ENCODE measurements around the gene TMEM91. TPM values are rescaled to one million over a fixed set of nuclear protein-coding genes. Genes with fewer than 3 reads are reported as not detected.

TMEM91 gene
- total RNA-seq, 1 donor from 2014 or later = 14.2 TPM

DNA sequence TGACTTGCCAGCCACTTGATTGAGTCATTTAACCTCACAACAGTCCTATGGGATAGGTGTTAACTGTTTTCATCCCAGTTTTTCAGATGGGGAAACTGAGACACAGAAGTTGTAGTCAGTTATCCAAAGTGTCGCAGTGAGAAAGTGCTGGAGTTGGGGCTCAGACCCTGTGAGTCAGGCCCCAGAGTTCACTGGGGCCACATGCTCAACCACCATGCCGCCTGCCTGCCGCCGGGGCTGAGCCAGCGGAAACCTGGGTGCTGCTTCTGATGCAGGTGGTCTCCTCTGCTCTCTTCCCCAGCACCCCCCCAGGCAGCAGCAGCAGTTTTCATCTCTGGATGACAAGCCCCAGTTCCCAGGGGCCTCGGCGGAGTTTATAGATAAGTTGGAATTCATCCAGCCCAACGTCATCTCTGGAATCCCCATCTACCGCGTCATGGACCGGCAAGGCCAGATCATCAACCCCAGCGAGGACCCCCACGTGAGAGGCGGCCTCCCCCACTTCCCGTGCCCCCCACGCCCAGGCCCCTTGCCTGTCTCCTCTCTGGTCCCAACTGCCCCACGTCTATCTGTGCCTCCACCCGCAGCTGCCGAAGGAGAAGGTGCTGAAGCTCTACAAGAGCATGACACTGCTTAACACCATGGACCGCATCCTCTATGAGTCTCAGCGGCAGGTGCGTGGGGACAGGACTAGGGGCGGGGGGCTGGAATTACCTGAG lies 34.2 kb downstream of the TMEM91 start:
- no peak for DNase-seq (ENCODE audit: low spot score in 2 of 2)
- peaks cover 42 to 45% of the 10 kb centered on the region in 2 donors for H3K36me3 ChIP-seq
- TF ChIP-seq, protein P1, sequence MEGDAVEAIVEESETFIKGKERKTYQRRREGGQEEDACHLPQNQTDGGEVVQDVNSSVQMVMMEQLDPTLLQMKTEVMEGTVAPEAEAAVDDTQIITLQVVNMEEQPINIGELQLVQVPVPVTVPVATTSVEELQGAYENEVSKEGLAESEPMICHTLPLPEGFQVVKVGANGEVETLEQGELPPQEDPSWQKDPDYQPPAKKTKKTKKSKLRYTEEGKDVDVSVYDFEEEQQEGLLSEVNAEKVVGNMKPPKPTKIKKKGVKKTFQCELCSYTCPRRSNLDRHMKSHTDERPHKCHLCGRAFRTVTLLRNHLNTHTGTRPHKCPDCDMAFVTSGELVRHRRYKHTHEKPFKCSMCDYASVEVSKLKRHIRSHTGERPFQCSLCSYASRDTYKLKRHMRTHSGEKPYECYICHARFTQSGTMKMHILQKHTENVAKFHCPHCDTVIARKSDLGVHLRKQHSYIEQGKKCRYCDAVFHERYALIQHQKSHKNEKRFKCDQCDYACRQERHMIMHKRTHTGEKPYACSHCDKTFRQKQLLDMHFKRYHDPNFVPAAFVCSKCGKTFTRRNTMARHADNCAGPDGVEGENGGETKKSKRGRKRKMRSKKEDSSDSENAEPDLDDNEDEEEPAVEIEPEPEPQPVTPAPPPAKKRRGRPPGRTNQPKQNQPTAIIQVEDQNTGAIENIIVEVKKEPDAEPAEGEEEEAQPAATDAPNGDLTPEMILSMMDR (IDR thresholded peaks at IDR 0.05) = no peak
- peaks cover 0 to 6% of the 10 kb centered on the region in 2 donors for H3K4me1 ChIP-seq
- no peaks in the 10 kb centered on the region for H3K9me3 ChIP-seq
- no peak overlapping the region for H3K4me3 ChIP-seq
- peak overlapping the region in 1 of 2 donors; percentile 3 for H3K27ac ChIP-seq
- H3K27me3 ChIP-seq = no peaks in the 10 kb centered on the region
- intact Hi-C loops (cut with DNase I) = no loop called here

DNA sequence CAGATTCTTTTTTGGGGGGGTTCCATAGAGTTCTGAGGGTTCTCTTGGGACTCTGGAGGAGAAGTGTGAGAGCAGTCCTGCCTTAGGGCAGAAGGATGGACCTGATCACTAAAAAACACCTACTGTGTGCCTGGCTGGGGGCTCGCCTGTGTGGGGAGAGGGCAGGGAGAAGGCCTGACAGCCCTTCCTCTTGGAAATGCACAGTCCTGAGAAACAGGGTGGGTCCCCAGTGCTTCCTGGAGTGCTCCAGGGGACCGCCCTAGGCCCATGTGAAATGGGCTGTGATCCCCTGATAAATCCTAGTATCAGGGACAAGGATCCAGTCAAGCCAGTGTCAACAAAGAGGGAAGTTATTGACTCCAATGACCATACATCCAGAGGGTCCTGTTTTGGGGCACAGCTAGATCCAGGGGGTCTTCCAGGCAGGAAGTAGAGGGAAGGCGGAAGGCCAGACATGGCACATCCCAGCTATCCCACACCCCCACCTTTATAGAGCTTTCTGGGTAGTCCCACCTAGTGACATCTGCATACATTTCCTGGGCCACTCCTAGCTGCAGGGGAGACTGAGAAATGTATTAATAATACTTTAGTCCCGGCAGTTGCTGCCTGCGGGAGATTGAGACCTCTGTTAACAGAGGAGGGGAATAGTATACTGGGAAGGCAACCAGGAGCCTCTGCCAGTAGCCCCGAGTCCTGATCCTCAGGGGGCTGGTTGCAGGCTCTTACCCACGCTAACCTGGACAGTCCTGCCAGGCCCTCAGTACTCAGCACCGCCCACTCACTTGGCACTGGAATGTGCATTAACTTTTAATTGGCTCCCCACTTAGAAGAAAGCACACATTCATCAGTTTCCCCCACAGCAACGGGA lies 35.0 kb downstream of the TMEM91 start:
- Histone ChIP-seq H3K9me3 (no peaks in the 10 kb centered on the region), H3K27me3 (no peaks in the 10 kb centered on the region), H3K4me3 (no peak overlapping the region), H3K36me3 (peaks cover 47 to 48% of the 10 kb centered on the region in 2 donors), H3K4me1 (peaks cover 0 to 6% of the 10 kb centered on the region in 2 donors), H3K27ac (no peak overlapping the region)
- DNase-seq (ENCODE audit: low spot score in 2 of 2) = no peak
- TF ChIP-seq, protein P1 (IDR thresholded peaks at IDR 0.05) = no peak
- intact Hi-C loops (cut with DNase I) = no loop called here

DNA sequence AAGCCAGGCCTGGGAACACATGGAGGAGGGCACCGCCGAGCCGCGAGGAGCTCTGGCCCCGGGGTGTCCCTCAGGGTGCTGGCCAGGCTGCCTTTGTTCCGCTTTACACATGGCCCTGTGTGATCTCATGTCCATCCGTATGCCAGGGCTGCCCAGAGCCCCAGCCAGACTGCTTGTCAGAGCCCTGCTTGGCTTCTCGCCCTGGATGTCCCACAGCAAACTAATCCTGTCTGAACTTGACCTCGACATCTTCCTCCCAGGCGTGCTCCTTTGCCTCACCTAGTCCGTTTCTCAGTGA lies 35.6 kb downstream of the TMEM91 start:
- intact Hi-C loops (cut with DNase I) = no loop called here
- Histone ChIP-seq H3K4me1 (peaks cover 0 to 6% of the 10 kb centered on the region in 2 donors), H3K27me3 (no peaks in the 10 kb centered on the region), H3K36me3 (peaks cover 53 to 54% of the 10 kb centered on the region in 2 donors), H3K27ac (no peak overlapping the region), H3K4me3 (no peak overlapping the region), H3K9me3 (no peaks in the 10 kb centered on the region)
- TF ChIP-seq, protein P1 (IDR thresholded peaks at IDR 0.05) = no peak
- no peak for DNase-seq (ENCODE audit: low spot score in 2 of 2)

DNA sequence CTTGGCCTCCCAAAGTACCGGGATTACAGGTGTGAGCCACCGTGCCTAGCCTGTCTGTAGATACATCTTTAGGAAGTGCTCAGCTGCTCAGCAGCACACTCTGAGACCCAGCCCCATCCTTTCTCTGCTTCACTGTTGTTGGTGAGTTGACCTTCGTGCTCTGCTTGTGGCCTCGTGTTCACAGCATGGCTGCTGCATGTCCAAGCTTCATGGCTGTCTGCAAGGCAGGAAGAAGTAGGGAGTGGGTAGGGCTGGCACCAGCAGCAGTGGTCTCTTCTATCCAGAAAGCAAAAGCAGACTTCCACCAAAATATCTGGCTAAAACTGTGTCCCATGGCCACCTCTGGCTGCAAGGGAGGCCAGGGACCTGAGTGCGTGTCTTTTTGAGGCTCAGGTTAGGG lies 36.6 kb downstream of the TMEM91 start:
- Histone ChIP-seq H3K4me1 (peaks cover 0 to 6% of the 10 kb centered on the region in 2 donors), H3K4me3 (no peak overlapping the region), H3K9me3 (no peaks in the 10 kb centered on the region), H3K27me3 (no peaks in the 10 kb centered on the region), H3K27ac (no peak overlapping the region), H3K36me3 (peaks cover 60 to 61% of the 10 kb centered on the region in 2 donors)
- TF ChIP-seq, protein P1 (IDR thresholded peaks at IDR 0.05) = no peak
- no peak for DNase-seq (ENCODE audit: low spot score in 2 of 2)
- intact Hi-C loops (cut with DNase I) = no loop called here

DNA sequence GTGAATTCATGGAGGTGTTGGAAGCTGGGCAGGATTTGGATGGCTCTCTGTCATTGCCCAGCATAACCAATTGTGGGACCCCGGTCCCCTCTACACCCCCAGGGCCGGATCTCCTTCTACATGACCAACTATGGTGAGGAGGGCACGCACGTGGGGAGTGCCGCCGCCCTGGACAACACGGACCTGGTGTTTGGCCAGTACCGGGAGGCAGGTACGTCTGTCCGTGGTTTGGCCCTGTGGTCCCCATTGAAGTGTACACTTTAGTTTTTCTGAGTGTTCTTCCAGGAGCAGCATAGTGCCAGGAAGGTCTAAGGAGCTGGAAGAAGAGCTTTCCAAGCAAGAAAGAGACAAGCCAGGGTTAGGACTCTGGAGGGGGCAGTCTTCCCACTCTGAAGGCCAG lies 37.6 kb downstream of the TMEM91 start:
- Histone ChIP-seq H3K27me3 (no peaks in the 10 kb centered on the region), H3K36me3 (peaks cover 70 to 71% of the 10 kb centered on the region in 2 donors), H3K27ac (no peak overlapping the region), H3K4me3 (no peak overlapping the region), H3K4me1 (peaks cover 0 to 6% of the 10 kb centered on the region in 2 donors), H3K9me3 (no peaks in the 10 kb centered on the region)
- DNase-seq (ENCODE audit: low spot score in 2 of 2) = no peak
- TF ChIP-seq, protein P1 (IDR thresholded peaks at IDR 0.05) = no peak
- intact Hi-C loops (cut with DNase I) = no loop called here

All from ascending aorta (tissue), 2 donors.